ENCODE data around the gene ERBB4.

DNA sequence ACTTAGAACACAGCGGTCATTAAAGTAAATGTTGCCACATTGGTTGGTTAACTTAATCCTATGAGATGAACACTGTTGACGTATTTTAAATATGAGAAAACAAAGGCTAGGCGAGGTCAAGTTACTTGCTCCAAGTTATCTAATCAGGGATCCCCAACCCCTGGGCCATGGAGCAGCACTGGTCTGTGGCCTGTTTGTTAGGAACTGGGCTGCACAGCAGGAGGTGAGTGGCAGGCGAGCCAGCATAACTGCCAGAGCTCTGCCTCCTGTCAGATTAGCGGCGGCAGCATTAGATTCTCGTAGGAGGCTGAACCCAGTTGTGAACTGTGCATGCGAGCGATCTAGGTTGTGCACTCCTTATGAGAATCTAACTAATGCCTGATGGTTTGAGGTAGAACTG is 1103.3 kb downstream of the ERBB4 start:
- TF ChIP-seq EZH2phosphoT487 (IDR thresholded peaks at IDR 0.05; ENCODE audit: low read length) (no peak), EZH2 (optimal IDR thresholded peaks at IDR 0.05; ENCODE audit: low read depth, low read length) (no peak)
- TF ChIP-seq, protein P1, sequence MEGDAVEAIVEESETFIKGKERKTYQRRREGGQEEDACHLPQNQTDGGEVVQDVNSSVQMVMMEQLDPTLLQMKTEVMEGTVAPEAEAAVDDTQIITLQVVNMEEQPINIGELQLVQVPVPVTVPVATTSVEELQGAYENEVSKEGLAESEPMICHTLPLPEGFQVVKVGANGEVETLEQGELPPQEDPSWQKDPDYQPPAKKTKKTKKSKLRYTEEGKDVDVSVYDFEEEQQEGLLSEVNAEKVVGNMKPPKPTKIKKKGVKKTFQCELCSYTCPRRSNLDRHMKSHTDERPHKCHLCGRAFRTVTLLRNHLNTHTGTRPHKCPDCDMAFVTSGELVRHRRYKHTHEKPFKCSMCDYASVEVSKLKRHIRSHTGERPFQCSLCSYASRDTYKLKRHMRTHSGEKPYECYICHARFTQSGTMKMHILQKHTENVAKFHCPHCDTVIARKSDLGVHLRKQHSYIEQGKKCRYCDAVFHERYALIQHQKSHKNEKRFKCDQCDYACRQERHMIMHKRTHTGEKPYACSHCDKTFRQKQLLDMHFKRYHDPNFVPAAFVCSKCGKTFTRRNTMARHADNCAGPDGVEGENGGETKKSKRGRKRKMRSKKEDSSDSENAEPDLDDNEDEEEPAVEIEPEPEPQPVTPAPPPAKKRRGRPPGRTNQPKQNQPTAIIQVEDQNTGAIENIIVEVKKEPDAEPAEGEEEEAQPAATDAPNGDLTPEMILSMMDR (IDR thresholded peaks at IDR 0.05; ENCODE audit: low read length): no peak

All from MM.1S (cell line).